ENCODE measurements around the gene BCL2.
"Not testable (repeated sequence)": the region's sequence is repeated elsewhere in the genome, so short reads cannot be mapped to it uniquely, and the experiment has no call there.

BCL2 gene

GRCh38 chr18:63199743-63200241, 119.8 kb downstream of the BCL2 start:
- no peak for DNase-seq (ENCODE audit: low read depth in 2 of 2)

- no peak for DNase-seq (ENCODE audit: low read depth in 2 of 2)
These were observed 120.5 kb downstream of the BCL2 start for GRCh38 chr18:63198868-63199742.

GRCh38 chr18:63198098-63198760, 121.3 kb downstream of the BCL2 start:
- DNase-seq (ENCODE audit: low read depth in 2 of 2): no peak

GRCh38 chr18:63197246-63197869, 122.2 kb downstream of the BCL2 start:
- no peak for DNase-seq (ENCODE audit: low read depth in 2 of 2)

GRCh38 chr18:63195326-63196159, 124.0 kb downstream of the BCL2 start:
- no peak for DNase-seq (ENCODE audit: low read depth in 2 of 2)

- no peak for DNase-seq (ENCODE audit: low read depth in 2 of 2)
These were observed 126.7 kb downstream of the BCL2 start for GRCh38 chr18:63192885-63193349.

- DNase-seq (ENCODE audit: low read depth in 2 of 2): no peak
These were observed 127.3 kb downstream of the BCL2 start for GRCh38 chr18:63192126-63192884.

GRCh38 chr18:63191413-63191812, 128.2 kb downstream of the BCL2 start:
- DNase-seq (ENCODE audit: low read depth in 2 of 2): no peak

GRCh38 chr18:63190838-63191237, 128.7 kb downstream of the BCL2 start:
- not testable (repeated sequence) for DNase-seq (ENCODE audit: low read depth in 2 of 2)

GRCh38 chr18:63189817-63190216, 129.8 kb downstream of the BCL2 start:
- DNase-seq (ENCODE audit: low read depth in 2 of 2): no peak

- no peak for DNase-seq (ENCODE audit: low read depth in 2 of 2)
These were observed 130.5 kb downstream of the BCL2 start for GRCh38 chr18:63189041-63189440.

GRCh38 chr18:63187791-63188460, 131.6 kb downstream of the BCL2 start:
- DNase-seq (ENCODE audit: low read depth in 2 of 2): no peak

GRCh38 chr18:63187223-63187574, 132.4 kb downstream of the BCL2 start:
- DNase-seq (ENCODE audit: low read depth in 2 of 2): no peak

GRCh38 chr18:63186520-63187222, 132.9 kb downstream of the BCL2 start:
- DNase-seq (ENCODE audit: low read depth in 2 of 2): no peak

- no peak for DNase-seq (ENCODE audit: low read depth in 2 of 2)
These were observed 133.6 kb downstream of the BCL2 start for GRCh38 chr18:63185984-63186383.

GRCh38 chr18:63183952-63184770, 135.4 kb downstream of the BCL2 start:
- DNase-seq (ENCODE audit: low read depth in 2 of 2): no peak

GRCh38 chr18:63183378-63183777, 136.2 kb downstream of the BCL2 start:
- no peak for DNase-seq (ENCODE audit: low read depth in 2 of 2)

- DNase-seq (ENCODE audit: low read depth in 2 of 2): no peak
These were observed 136.7 kb downstream of the BCL2 start for GRCh38 chr18:63182861-63183260.

- no peak for DNase-seq (ENCODE audit: low read depth in 2 of 2)
These were observed 137.2 kb downstream of the BCL2 start for GRCh38 chr18:63182310-63182772.
